D341Med (cell line): ENCODE data around the gene KCNIP1.

ENCODE experiments used
- DNase-seq: peaks from one replicate; pipeline ENCODE4 v3.0.0; 2012; ENCODE audit warnings: low spot score

Gene KCNIP1

DNA sequence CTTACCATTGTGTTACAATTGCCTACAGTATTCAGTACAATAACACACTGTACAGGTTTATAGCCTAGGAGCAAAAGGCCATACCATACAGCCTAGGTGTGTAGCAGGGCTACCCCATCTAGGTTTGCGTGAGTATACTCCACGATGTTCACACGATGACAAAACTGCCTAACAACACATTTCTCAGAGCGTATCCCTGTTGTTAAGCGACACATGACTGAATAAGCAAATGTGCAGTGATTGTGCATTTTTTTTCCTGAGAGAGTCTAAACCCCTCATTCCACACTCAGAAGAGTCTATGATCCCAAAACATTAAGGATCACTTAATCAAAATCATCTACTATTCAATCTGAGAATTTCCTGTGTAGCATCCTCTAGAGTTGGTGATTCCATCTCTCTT, 211.3 kb downstream of the KCNIP1 start:
- DNase-seq: no peak

DNA sequence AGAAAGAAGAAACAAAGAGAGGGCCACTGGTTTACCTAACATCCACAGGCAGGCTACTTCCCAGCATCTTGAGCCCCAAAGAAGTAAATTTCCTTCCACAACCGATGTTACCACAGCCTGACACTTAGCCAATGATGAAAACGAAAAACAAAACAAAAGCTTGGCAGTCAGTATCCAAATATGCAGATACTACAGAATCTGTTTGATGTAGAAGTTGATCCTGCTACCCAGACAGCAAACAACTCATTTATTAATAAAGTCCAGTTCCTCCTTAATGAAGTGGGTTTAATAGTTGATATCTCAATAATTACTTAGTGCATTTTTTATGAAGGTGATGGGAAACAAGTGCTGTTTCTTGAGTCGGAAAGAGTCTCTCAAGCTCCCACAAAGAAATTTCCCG, 212.6 kb downstream of the KCNIP1 start:
- no peak for DNase-seq

DNA sequence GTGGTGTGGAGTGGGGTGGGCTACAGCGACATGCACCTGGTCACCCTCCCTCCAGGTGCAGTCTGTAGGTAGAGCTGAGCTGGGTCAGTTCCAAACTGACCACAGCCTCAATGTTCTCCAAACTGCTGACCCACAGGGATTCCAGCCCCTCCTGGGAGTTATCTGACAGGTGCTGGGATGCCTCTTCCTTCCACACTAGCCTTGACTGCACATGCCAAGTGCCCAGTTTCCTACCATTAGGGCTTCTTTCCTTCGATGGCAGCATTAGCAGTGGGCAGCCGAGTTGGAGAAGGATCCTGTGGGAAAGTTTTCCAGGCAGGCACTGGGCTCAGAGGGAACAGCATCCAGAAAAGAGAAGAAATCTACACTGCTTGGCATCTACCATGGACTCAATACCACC, 215.7 kb downstream of the KCNIP1 start:
- DNase-seq: no peak

DNA sequence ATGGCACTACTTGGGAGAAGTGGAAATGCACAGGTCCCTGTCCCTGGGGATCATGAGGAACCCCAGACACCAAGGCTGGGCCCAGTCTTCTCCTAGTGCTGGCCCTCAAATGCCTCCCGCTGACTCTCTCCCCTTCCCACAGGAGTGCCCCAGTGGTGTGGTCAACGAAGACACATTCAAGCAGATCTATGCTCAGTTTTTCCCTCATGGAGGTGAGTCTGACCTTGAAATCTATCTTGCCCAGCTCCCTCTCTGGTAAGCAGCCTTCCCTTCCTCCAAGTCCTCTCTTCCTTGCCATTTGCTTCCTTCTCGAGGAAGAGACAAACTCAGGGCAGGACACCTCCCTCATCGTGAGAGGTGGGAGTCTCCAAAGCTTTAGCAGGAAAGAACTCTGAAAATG, 216.4 kb downstream of the KCNIP1 start:
- no peak for DNase-seq

DNA sequence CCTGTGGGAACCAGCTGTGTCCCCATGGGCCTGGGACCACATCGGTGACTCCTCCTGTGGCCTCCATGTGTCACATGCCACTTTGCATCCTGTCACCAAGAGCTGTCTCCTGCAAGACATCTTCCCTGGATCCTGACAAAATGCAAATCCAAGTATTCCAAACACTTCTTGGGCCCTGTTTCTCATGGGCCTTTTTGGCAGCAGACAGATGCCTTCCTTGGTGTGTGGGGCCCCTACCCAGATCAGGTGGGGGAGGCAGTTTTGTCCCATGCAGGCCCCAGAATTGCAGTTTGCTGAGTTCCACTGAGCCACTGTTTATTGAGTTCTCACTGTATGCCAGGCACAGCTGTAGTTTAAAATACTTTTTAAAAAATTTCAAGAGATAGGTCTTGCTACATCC, 217.2 kb downstream of the KCNIP1 start:
- DNase-seq: no peak

DNA sequence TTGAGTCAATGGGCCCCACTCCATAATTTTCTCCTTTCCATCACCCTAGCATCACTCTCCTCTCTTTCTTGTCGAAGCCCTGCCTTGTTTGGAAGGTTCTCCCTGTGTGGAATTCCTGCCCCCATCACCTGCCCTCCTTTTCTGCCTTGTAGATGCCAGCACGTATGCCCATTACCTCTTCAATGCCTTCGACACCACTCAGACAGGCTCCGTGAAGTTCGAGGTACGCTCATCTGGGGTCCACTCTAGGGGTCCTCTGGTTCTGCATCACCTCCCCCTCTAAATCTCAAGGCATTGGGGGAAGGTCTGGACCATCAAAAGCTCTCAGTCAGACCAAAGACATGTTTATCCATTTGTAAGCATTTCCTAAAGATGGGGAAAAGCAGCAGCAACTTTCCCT, 217.9 kb downstream of the KCNIP1 start:
- no peak for DNase-seq

DNA sequence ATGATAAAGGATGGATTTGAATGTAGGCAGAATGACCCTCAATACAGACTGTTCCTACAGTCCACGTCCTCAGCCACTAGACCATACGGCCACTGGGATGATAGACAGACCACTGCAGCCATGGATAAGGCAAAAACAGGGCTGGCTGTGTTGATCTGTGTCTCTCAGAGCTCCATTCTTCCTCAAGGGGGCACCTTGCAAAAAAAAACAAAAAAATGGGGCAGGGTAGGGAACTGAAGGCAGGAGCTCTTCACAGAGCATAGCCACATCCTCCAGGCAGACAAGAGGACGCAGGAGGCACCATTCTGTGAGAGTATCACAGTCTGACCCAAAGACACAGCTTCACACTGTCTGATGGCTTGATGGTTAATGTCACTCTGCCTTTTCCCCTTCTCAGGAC, 218.5 kb downstream of the KCNIP1 start:
- DNase-seq: no peak

DNA sequence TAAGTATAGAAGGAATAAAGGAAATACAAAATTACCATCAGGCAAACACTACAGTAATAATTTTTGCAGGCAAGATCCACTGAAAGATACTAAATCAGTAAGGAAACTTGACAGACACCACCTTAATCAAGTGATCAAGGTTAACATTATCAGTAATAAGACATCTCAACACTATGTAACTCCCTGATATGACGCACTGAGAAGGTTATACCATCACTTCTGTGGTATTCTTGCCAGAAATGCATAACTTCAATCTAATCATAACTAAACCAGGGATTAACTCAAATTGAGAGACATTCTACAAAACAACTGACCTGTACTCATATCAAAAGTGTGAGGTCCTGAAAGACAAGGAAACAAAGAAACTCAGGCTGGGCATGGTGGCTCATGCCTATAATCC, 227.2 kb downstream of the KCNIP1 start:
- DNase-seq: no peak

DNA sequence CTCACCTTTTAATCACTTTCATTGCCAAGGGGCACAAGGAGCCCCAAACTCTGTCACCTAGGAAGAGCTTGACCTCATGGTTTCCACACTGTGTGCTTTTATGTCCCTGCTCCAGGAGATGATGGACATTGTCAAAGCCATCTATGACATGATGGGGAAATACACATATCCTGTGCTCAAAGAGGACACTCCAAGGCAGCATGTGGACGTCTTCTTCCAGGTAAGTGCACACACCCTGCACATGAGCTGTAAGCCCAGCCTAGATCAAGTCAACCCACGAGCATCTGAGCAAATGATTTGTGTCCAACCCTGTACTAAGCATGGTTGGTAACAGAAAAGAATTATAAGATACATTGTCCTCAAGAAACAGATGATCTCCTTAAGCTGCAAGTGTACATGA, 228.9 kb downstream of the KCNIP1 start:
- DNase-seq: no peak

DNA sequence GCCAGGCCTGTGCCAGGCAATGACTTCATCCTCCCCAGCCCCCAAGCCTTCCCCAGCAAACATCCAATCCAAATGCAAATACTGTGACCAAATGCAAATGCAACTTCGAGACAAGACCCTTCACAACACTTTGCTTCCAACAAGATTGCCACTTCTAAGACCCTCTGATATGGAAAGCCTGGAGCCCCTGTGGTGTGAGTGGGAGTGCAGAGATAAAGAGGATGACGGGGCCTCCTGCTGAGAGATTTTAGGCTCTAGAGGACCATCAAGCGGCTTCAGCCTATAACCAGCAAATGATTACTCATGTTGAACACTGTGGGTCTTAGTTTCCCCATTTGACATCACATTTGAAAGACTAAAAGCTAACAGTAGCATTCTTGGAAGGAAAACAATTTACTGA, 233.1 kb downstream of the KCNIP1 start:
- no peak for DNase-seq

DNA sequence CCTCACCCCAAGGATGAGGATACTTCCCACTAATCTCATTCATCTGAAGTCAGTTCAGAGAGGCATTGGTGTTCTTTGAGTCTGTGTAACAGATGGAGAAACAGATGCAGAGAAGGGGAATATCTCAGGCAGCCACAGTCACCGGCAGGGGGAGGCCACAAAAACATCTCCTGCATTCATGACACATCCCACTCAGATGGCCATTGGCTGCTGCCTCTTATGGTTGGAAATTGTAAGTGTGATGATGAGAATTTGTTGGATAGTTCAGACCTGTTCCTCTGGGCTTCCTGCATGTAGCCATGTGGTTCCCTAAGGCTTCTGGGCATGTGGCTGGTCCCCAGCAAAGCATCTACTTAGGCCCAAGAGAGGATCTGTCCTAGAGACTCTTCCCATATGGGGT, 233.8 kb downstream of the KCNIP1 start:
- DNase-seq: no peak

DNA sequence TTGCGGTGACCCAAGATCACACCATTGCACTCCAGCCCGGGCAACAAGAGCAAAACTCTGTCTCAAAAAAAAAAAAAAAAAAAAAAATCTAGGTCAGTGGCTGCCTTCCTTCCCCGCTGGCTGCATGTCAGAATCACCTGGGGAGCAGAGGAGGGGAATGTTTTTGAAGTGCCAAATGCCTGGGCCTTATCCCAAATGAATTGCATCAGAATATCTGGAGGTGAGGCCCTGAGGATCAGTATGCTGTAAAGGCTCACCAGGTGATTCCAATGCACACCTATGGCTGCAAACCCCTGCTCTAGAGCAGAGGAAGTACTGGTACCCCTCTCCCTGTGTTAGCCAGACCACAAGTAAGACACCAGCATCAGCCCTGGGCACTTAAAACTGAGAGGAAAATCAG, 235.0 kb downstream of the KCNIP1 start:
- no peak for DNase-seq

DNA sequence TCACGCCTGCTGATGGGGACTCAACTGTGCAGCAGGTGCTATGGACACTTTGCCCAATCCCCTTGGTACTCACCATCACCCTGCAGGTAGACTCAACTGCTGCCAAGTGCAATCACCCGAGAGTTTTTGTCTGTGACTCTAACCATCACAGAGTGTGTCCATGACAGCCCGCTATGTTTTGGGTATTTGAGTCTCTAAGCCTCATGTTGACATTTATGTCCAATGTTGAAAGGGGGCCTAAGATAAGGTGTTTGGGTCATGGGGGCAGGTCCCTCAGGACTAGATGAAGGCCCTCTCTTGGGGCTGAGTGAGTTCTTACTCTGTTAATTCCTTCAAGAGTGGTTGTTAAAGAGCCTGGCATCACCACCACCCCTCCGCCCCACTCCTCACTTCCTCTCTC, 235.6 kb downstream of the KCNIP1 start:
- no peak for DNase-seq

DNA sequence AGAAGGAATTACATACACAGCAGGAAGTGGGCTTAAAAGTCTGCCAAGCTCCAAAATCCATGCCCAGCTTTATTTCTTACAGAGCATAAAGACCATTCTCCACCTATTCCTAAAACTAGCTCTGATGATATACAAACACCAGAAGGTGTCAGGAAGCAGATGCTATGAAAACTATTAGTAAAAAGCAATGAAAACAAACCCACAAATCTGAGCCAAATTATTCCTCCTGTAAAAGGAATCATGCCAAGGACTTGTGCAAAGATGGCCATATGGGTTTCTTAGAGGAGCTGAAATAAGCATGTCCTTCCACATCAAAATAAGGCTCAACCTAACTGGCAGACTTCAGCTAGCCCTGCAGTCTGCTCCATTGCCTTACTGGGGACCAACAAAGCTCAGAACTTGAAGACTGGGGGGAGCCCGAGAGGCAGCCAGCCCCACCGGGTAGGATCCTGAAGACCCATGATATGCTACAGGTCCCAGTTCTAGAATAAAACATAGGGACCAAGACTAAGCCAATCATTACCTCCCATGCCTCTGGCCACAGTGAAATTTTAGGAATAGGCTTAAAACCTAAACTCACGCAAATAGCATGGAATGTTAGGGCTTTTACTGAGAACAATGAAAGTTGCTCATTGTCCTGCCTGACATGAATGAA, 236.9 kb downstream of the KCNIP1 start:
- DNase-seq: no peak

DNA sequence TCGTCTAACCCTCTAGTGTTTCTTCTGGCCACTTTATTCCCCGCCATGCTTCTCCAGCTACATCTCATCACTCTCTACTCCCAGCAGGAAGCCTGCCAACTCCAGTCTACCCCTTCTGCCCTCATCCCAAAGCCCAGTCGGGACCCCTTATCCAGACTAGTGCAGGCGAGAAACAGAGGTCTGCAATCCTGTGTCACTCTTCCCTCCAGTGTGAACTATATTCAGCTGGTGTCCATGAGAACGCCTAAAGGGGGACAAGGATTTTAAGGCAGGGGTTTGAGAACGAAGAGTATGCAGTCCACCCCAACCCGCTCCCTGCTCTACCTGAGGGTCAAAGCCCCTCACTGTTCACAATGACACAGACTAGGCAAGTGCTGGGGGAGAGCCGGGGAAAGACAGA, 238.0 kb downstream of the KCNIP1 start:
- no peak for DNase-seq

DNA sequence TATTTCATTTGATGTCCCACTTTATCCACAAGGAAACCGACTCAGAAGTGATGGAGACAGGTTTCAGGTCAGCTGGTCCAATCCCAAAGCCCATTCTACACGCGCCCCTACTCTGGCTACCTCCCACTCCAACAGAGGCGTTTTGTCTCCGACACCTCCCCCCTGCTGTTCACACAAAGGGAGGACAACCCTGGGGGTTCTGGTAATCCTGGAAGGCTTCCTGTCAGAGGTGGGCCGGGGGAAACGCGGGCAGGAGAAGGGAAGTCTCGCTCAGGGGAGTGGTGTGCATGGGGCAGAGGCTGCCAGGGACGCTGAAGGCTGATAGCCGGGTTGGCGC, 240.0 kb downstream of the KCNIP1 start:
- DNase-seq: no peak

DNA sequence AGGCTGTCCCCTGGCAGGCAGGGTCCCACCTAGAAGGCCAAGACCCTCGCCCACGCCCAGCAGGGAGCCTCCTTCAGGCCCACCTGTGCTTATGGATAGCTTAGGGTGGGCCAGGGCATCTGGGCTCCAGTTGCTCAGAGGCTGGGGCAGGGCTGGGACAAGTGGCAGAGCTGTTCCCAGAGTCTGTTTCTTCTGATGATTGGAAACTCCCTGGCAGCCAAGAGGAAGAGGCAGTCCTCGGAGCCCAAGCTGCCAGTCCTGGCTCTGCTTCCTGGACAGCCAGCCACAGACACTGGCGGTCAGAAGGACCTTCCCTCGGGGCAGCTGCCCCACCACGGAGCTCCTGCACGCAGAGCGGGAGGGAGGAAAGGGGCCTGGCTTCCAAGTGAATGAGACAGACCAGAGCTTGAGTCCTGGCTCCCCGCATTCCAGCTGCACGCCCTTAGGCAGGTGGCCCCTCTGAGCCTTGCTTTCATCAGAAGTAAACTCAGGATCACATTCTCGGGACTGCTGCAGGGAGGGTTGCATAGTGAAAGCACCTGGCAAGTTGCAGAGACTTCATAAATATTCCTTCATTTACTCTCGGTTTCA, 241.8 kb downstream of the KCNIP1 start:
- no peak for DNase-seq

DNA sequence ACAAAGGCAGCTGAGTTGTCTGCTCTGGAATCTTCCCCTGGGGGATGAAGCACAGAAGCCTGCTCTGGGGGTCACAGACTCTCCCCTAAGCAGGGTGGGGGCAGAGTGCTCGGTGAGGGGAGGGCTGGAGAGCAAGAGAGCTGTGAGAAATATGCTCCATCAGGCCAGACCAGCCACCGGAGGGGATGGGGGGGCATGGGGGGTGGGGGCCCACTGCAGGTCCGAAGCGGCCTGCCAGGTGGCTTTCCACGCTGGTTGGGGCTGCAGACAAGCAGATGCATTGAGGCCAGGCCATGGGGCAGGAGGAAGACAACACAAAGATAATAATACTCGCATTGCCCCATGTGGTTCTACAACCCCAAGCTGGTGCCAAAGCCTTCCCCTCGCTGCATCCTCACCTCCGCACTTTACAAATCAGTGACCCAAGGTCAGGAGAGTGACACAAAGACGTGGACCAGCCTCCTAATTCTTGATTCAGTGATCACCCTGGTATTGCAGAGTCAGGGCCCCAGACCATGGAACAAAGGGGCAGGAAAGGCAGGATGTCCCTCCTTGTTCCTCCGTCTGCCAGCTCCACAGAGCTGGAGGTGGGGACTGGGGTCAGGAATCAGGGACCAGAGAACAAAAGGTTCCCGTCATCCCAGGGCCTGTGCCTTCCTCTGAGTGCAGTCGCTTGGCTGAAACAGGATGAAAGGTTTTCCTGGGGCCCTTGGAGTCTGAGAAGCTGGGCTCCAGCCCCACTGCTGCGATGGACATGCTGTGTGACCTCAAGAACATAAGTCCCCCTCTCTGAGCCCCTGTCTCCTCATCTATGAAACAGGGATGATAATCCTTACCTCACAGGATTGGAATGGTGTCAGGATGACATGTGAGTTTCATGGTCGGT, 242.5 kb downstream of the KCNIP1 start:
- DNase-seq: no peak

DNA sequence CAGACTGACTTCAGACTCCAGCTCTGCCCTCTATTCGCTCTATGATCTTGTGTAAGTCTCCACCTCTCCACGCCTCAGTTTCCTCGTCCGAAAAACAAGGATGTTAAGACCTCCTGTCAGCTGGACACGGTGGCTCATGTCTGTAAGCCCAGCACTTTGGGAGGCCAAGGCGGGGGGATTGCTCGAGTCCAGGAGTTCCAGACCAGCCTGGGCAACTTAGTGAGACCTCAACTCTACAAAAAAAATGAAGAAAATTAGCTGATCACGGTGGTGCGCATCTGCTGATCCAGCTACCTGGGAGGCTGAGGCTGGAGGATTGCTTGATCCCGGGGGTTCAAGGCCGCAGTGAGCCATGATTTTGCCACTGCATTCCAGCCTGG, 243.1 kb downstream of the KCNIP1 start:
- no peak for DNase-seq

DNA sequence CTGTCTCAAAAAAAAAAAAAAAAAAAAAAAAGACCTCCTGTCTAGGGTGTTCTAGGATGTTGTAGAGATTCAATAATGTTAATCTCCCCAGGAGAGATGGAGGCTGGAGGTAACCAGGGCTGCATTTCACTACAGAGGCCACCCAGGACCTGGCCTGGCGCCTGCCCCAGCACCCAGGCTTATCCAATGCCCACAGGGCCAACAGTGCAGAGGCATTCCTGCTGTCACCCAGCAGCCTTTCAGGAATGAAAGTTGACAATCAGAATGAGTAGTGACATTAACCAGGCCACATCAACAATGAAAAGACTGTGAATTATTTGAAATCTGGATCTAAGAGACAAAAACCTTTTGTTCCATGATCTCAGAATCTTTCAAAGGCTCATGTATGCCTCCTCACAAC, 243.5 kb downstream of the KCNIP1 start:
- DNase-seq: no peak

DNA sequence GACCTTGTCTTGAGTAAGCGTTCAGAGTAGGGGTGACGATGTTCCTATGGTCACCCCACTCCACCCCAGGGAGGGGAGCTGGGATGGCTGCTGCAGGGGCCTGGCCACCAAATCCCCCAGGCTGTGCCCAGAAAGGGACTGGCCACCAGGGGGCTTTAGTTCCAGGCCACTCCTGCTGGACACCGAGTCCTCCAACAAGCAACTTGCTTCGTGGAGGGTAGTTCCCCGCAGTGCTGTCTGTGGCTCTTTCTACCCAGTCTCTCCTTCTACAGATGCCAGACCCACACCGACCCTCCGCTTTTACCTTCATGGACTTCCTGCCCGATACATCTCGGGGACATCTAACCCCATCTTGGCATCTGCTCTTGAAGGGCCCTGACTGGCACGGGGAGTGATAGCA, 244.0 kb downstream of the KCNIP1 start:
- no peak for DNase-seq

DNA sequence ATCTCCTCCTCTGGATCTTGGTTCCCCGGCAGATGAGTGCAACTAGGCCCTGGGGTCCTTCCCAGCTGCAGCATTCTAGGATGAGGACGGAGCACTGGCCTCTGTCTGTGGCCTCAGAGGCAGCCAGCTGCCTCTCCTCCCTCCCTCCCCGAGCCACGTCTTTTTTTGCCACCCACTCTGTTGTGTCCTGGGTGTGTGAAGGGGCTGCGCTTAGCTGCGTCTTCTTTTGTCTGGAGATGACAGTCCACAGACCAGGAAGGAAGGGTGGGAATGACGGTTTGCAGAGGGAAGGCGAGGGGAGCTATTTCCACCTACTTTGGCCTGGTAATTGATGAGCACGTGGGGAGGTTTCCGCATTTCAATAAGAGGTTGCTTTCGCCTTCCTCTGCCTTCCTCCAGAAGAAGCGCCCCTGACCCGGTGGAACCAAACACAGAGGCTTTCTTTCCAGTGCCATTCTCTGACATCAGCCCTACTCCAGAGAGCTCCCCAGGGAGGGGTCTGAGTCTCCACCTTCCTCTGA, 245.2 kb downstream of the KCNIP1 start:
- no peak for DNase-seq

DNA sequence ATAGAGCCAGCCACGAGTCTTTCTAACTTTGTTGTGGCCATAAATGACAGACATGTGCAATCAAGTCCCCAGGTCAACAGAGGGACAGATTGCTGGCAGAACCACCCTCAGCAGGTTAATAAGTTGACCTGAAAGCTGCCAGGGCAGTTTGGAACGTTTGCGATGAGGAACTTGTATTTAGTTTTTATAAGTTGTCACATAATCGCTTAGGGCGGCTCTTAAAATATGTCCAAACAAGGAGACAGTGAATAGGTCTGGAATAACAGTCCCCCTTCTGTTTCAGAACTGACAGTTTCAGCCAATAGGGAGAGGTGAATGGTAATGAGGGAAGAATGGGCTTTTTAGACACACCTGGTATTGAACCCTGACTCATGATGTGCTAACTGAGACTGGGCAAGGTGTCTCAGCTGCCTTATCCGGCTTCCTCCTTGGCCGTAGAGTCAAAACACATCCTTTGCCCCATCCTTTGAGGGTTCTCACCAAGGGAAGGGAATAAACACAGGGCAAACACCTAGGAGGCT, 246.2 kb downstream of the KCNIP1 start:
- DNase-seq: no peak
